GM12878 (cell line): Measurements from ENCODE around the gene TTLL13. TPM values are rescaled to one million over a fixed set of nuclear protein-coding genes. Genes with fewer than 3 reads are reported as not detected.

Experiments
- CEBPB ChIP-seq, 2 experiments: fragments of 150-350 bp in 1 of 2; IDR thresholded peaks; 2 replicates each; pipeline ENCODE4 v1.6.1; 2012 to 2014; ENCODE audit warnings: low read depth in 2 of 2, low read length in 2 of 2, borderline replicate concordance in 1 of 2, inconsistent platforms in 1 of 2
- CHD2 ChIP-seq: IDR thresholded peaks from 2 replicates; pipeline ENCODE4 v1.6.1; 2011; ENCODE audit warnings: low read depth, low read length, improper control_type of control experiment, borderline replicate concordance
- CREM ChIP-seq: IDR thresholded peaks from 2 replicates; pipeline ENCODE4 v1.6.1; 2014; ENCODE audit warnings: antibody characterized with exemption, low read depth
- EGR1 ChIP-seq, 2 experiments: IDR thresholded peaks; 1 replicate in 1 of 2; 2 replicates in 1 of 2; pipeline ENCODE4 v1.6.1; 2011 to 2012; ENCODE audit warnings: low read depth in 2 of 2, low read length in 2 of 2, borderline replicate concordance in 1 of 2, mild to moderate bottlenecking in 1 of 2, moderate library complexity in 1 of 2
- GATAD2B ChIP-seq: fragments of 450-650 bp; conservative IDR thresholded peaks from 2 replicates; pipeline ENCODE4 v1.6.1; 2017; ENCODE audit warnings: low read depth, mild to moderate bottlenecking, moderate library complexity
- IRF4 ChIP-seq: IDR thresholded peaks from 2 replicates; pipeline ENCODE4 v1.6.1; 2011; ENCODE audit warnings: low read depth, low read length
- JUND ChIP-seq: IDR thresholded peaks from 2 replicates; pipeline ENCODE4 v1.6.1; 2012; ENCODE audit warnings: low read depth, mild to moderate bottlenecking, low read length, improper control_type of control experiment, moderate library complexity
- KAT2A ChIP-seq: conservative IDR thresholded peaks from 2 replicates; pipeline ENCODE4 v1.6.1; 2011; ENCODE audit warnings: low read depth, low read length; ENCODE audit not compliant: control insufficient read depth
- KDM1A ChIP-seq: fragments of 200-600 bp; sonication (generic); IDR thresholded peaks from 2 replicates; pipeline ENCODE4 v1.6.1; 2016; ENCODE audit warnings: borderline replicate concordance
- MEF2B ChIP-seq: fragments of 450-650 bp; IDR thresholded peaks from 2 replicates; pipeline ENCODE4 v1.6.1; 2018; ENCODE audit warnings: mild to moderate bottlenecking, moderate library complexity; ENCODE audit not compliant: partially characterized antibody, poor library complexity, severe bottlenecking
- MXI1 ChIP-seq: fragments of 150-350 bp; IDR thresholded peaks from 2 replicates; pipeline ENCODE4 v1.6.1; 2011; ENCODE audit warnings: low read depth, mild to moderate bottlenecking, inconsistent platforms, low read length, improper control_type of control experiment
- RBBP5 ChIP-seq: fragments of 200-600 bp; sonication (generic); conservative IDR thresholded peaks from 2 replicates; pipeline ENCODE4 v1.6.1; 2016
- RCOR1 ChIP-seq: conservative IDR thresholded peaks from 2 replicates; pipeline ENCODE4 v1.6.1; 2012; ENCODE audit warnings: low read depth, low read length, improper control_type of control experiment
- SUPT20H ChIP-seq: IDR thresholded peaks from 2 replicates; pipeline ENCODE4 v1.6.1; 2011; ENCODE audit warnings: low read depth, mild to moderate bottlenecking, low read length, moderate library complexity, borderline replicate concordance; ENCODE audit not compliant: control insufficient read depth
- YY1 ChIP-seq: IDR thresholded peaks from 2 replicates; pipeline ENCODE4 v1.6.1; 2011; ENCODE audit warnings: low read depth, mild to moderate bottlenecking, low read length
- polyA plus RNA-seq, 11 experiments: library from polyadenylated mRNA; depleted of rRNA in 4 of 11; unstranded in 6 of 11; stranded (reverse) in 5 of 11; fragments of >200 nt; fragmentation: Nextera tagmentation in 4 of 11; fragmentation: Illumina TruSeq in 1 of 11; extraction: Ambion mirVana in 4 of 11; extraction: Trizol in 1 of 11; gene quantifications; 1 replicate in 1 of 11; 2 replicates in 10 of 11; pipeline versions ENCODE4 v1.2.1 to v1.2.3, GENCODE V29; 2011 to 2016; ENCODE audit warnings: inconsistent platforms in 2 of 11, missing spikeins in 2 of 11, low read depth in 1 of 11
- total RNA-seq, 4 experiments: library from RNA; depleted of rRNA in 3 of 4; stranded (reverse); fragments of >200 nt in 3 of 4; fragmentation: Illumina TruSeq in 1 of 4; extraction: Trizol in 1 of 4; gene quantifications; 2 replicates each; pipeline versions ENCODE4 v1.2.1 to v1.2.3, GENCODE V29; 2013 to 2021
- TF ChIP-seq, protein P1 (sequence below): fragments of 450-650 bp; IDR thresholded peaks from 2 replicates; pipeline ENCODE4 v1.6.1; 2016; ENCODE audit warnings: mild to moderate bottlenecking, moderate library complexity, borderline replicate concordance
- TF ChIP-seq, protein P2 (sequence below): fragments of 150-350 bp; IDR thresholded peaks from 2 replicates; pipeline ENCODE4 v1.6.1; 2016; ENCODE audit warnings: low read depth, low read length

Gene TTLL13
- total and polyA plus RNA-seq, 10 of the 15 experiments (the other 5 are each of a cell fraction or from before 2014, with no cell fraction given), result 0.03 to 0.32 (median 0.13) TPM; not detected in 1

DNA sequence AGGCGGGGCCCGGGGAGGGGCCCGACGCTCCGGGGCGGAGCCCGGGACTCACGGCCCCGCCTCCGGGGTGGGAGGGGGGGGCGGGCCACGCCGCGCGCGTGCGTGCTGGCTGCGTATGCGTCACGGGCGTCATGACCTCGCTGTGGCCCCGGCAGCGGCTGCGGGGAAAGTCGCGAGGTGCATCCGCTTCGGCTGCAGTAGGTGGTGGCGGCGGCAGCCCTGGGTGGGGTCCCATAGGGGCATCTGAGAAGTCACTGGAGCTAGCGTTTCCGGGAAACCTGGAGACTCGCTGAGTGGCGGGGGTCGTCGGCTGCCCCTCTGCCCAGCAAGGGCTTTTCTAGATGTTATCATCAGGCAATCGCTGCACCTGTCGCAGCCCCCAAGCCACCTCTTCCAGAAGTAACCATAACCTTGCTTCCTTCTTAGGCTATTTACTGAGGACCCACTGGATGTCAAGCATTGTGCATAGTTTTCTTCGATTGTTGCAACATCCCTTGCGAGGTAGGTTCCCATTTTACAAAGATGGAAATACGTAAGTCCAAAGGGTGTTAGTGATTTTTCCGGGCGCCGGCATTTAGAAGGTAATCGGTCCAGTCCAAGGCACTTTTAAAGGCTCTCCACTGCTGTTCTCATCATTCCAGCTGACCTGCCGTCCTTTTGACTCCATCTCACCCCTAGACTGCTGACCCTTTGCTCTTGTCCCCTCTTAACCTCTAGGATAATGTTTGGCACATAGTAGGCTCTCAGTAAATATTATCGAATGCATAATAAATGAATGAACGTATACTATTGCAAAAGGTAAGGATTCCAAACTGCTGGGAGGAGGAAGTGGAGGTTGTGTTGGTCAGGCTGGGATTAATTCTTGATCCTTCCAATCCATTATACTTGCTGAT is 15.0 kb upstream of the TTLL13 start, which contains the start of gene GDPGP1 (continued):
- TF ChIP-seq, protein P1, sequence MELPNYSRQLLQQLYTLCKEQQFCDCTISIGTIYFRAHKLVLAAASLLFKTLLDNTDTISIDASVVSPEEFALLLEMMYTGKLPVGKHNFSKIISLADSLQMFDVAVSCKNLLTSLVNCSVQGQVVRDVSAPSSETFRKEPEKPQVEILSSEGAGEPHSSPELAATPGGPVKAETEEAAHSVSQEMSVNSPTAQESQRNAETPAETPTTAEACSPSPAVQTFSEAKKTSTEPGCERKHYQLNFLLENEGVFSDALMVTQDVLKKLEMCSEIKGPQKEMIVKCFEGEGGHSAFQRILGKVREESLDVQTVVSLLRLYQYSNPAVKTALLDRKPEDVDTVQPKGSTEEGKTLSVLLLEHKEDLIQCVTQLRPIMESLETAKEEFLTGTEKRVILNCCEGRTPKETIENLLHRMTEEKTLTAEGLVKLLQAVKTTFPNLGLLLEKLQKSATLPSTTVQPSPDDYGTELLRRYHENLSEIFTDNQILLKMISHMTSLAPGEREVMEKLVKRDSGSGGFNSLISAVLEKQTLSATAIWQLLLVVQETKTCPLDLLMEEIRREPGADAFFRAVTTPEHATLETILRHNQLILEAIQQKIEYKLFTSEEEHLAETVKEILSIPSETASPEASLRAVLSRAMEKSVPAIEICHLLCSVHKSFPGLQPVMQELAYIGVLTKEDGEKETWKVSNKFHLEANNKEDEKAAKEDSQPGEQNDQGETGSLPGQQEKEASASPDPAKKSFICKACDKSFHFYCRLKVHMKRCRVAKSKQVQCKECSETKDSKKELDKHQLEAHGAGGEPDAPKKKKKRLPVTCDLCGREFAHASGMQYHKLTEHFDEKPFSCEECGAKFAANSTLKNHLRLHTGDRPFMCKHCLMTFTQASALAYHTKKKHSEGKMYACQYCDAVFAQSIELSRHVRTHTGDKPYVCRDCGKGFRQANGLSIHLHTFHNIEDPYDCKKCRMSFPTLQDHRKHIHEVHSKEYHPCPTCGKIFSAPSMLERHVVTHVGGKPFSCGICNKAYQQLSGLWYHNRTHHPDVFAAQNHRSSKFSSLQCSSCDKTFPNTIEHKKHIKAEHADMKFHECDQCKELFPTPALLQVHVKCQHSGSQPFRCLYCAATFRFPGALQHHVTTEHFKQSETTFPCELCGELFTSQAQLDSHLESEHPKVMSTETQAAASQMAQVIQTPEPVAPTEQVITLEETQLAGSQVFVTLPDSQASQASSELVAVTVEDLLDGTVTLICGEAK, result no peak; the same call in 1 of the 2 replicates
- no peak for TF ChIP-seq SUPT20H
- TF ChIP-seq MEF2B, result no peak
- TF ChIP-seq, protein P2, sequence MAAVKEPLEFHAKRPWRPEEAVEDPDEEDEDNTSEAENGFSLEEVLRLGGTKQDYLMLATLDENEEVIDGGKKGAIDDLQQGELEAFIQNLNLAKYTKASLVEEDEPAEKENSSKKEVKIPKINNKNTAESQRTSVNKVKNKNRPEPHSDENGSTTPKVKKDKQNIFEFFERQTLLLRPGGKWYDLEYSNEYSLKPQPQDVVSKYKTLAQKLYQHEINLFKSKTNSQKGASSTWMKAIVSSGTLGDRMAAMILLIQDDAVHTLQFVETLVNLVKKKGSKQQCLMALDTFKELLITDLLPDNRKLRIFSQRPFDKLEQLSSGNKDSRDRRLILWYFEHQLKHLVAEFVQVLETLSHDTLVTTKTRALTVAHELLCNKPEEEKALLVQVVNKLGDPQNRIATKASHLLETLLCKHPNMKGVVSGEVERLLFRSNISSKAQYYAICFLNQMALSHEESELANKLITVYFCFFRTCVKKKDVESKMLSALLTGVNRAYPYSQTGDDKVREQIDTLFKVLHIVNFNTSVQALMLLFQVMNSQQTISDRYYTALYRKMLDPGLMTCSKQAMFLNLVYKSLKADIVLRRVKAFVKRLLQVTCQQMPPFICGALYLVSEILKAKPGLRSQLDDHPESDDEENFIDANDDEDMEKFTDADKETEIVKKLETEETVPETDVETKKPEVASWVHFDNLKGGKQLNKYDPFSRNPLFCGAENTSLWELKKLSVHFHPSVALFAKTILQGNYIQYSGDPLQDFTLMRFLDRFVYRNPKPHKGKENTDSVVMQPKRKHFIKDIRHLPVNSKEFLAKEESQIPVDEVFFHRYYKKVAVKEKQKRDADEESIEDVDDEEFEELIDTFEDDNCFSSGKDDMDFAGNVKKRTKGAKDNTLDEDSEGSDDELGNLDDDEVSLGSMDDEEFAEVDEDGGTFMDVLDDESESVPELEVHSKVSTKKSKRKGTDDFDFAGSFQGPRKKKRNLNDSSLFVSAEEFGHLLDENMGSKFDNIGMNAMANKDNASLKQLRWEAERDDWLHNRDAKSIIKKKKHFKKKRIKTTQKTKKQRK, result no peak
- TF ChIP-seq KDM1A, result no peak
- TF ChIP-seq CREM, result no peak; the same call in 1 of the 2 replicates
- no peak for TF ChIP-seq RCOR1
- no peak for TF ChIP-seq KAT2A
- TF ChIP-seq CEBPB (IDR thresholded peaks at IDR 0.05; ENCODE audit: borderline replicate concordance in 1 of 2, low read depth in 2 of 2, low read length in 2 of 2), result no peak
- peak in 1 of 2 experiments; percentile 51; a peak in 1 of 3 replicates for TF ChIP-seq EGR1 (IDR thresholded peaks at IDR 0.05; ENCODE audit: borderline replicate concordance in 1 of 2, low read depth in 2 of 2, low read length in 2 of 2)
- 0 out of 2 replicates have a peak, but pooled peaks have one; percentile 15 for TF ChIP-seq GATAD2B
- TF ChIP-seq IRF4, result no peak
- TF ChIP-seq JUND, result no peak
- peak; percentile 74 for TF ChIP-seq MXI1
- peak; percentile 25; the same call in 1 of the 2 replicates for TF ChIP-seq CHD2
- no peak for TF ChIP-seq RBBP5
- TF ChIP-seq YY1, result 0 out of 2 replicates have a peak, but pooled peaks have one; percentile 27
